Activated naive CD8-positive, alpha-beta T cell treated with anti-CD3 and anti-CD28 coated beads, Interleukin-2, amount 10 ng/mL, durations not matched to agents 7 days and 5 days (primary cell): ENCODE results near the gene SLC26A6. TPM values are rescaled to one million over a fixed set of nuclear protein-coding genes. Genes with fewer than 3 reads are reported as not detected.

Experiments
- ATAC-seq: fragments of 150-1000 bp; cut with Tn5 transposase; one replicate; pipeline ENCODE4 v1.10.0; 2021; ENCODE audit warnings: low read depth, moderate library complexity
- POLR2A ChIA-PET: fragments of 350-600 bp; sonication (Branson Sonifier 250); formaldehyde crosslinking; loops from one replicate; lab custom pipeline; 2021; ENCODE audit warnings: antibody characterized with exemption; lab: Charles Lee
- DNase-seq: peaks from one replicate; pipeline ENCODE4 v3.0.0; 2021
- H3K27ac Mint-ChIP-seq: one replicate; pipeline ENCODE4 v1.8.0; 2022; ENCODE audit warnings: mild to moderate bottlenecking, mixed read lengths
- H3K27me3 Mint-ChIP-seq: one replicate; pipeline ENCODE4 v1.8.0; 2022; ENCODE audit warnings: mild to moderate bottlenecking, moderate library complexity, mixed read lengths
- H3K36me3 Mint-ChIP-seq: one replicate; pipeline ENCODE4 v1.8.0; 2021; ENCODE audit warnings: mild to moderate bottlenecking, mixed read lengths
- H3K4me1 Mint-ChIP-seq: one replicate; pipeline ENCODE4 v1.8.0; 2021; ENCODE audit warnings: mixed read lengths
- H3K4me3 Mint-ChIP-seq: one replicate; pipeline ENCODE4 v1.8.0; 2022; ENCODE audit warnings: mild to moderate bottlenecking, moderate library complexity, mixed read lengths
- H3K9me3 Mint-ChIP-seq: one replicate; pipeline ENCODE4 v1.8.0; 2021; ENCODE audit warnings: mixed read lengths
- total RNA-seq, 2 experiments: library from RNA; stranded (reverse); gene quantifications; one replicate each; pipeline ENCODE4 v1.2.3, GENCODE V29; 2021

SLC26A6 gene
- total RNA-seq, 2 experiments from 2014 or later, result 54.4 to 54.7 TPM

DNA sequence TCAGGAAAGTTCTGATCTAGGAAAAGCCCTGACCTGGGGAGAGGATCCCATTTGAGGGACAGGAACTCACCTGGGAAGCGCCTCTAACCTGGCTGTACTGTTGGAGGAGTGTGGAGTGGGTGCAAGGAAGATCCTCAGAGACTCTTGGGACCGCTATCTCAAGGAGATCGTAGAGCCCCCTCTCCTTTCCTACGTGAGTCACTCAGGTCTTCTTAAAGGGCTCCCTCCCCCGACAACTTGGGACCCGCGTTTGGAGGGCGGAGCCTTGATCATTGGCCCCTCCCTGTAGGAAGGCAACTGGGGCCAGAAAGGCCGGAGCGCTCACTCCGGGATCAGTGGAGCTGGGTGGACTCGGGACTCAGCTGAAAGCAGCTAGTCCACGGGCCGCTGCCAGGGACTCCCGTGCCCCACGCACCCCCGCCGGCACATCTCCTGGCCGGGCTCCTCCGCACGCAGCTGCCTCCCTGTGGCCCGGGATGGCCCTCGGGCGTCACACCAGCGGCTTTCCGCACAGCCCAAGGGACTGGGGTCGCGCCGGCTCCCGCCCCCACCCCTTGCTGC lies 520 bp downstream of the SLC26A6 start:
- POLR2A ChIA-PET, result interaction anchor here (0.5 to 2.1 kb wide), 10 partner anchors 11 to 232 kb away, joined by 3 to 10 read pairs (median 4); partner anchors contain the start of genes IP6K2 and TMEM89
- Mint-ChIP-seq H3K27me3 (no peaks in the 10 kb centered on the region), H3K36me3 (peaks cover 10% of the 10 kb centered on the region), H3K27ac (peak overlapping the region; percentile 25), H3K4me1 (peaks cover 13% of the 10 kb centered on the region), H3K4me3 (peak overlapping the region; percentile 90), H3K9me3 (no peaks in the 10 kb centered on the region)
- peak; percentile 66 for DNase-seq
- peak; percentile 12 for ATAC-seq

DNA sequence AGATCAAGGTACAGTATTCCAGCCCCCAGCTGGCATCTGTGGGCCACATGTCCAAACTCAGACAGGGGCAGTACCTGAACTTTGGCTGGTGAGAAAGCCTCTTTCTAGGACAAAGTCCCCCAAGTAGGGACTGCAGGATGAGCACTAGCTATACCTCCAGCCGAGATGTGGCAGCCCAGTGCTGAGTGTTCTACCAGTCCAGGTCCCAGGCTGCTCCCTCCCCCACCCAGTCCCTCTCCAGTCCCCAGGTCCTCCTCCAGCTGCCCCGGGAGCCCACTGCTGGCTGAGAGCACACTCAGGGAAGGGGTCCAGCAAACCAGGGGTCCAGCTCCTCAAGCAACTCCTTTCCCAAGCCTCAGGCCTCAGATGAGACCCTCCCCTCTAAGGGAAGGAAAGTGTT lies 1.5 kb downstream of the SLC26A6 start:
- POLR2A ChIA-PET, result interaction anchor here (0.5 to 1.0 kb wide), 2 partner anchors 52 to 1251 kb away, joined by 3 to 4 read pairs; partner anchors contain the start of gene NCKIPSD
- ATAC-seq (no peak), DNase-seq (no peak)
- Mint-ChIP-seq H3K27me3 (no peaks in the 10 kb centered on the region), H3K4me3 (no peak overlapping the region), H3K36me3 (peaks cover 15% of the 10 kb centered on the region), H3K27ac (no peak overlapping the region), H3K4me1 (peaks cover 13% of the 10 kb centered on the region), H3K9me3 (no peaks in the 10 kb centered on the region)

DNA sequence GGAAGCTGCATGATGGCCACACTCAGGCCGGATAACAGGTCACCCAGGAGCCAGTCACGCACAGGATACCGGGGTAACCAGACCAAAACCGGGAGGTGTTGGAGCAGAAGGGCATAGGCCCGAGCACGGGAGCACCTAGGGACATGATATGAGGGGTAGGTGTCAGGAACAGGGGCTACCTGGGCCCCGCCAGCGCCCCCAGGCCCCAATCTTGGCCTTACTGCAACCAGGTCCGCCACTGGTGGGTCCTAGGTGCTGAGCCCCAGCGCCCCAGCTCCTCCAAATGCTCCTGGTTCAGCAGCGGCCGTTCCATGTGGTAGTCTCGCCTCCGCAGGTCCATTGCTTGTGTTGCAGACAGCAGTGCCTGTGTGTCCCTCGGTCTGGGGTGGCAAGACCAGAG lies 2.0 kb downstream of the SLC26A6 start:
- H3K27ac Mint-ChIP-seq, result no peak overlapping the region
- no peak overlapping the region for H3K4me3 Mint-ChIP-seq
- peaks cover 13% of the 10 kb centered on the region for H3K4me1 Mint-ChIP-seq
- no peaks in the 10 kb centered on the region for H3K27me3 Mint-ChIP-seq
- ATAC-seq, result no peak
- no peak for DNase-seq
- POLR2A ChIA-PET, result interaction anchor here (1.0 kb wide), 1 partner anchor 53 kb away, joined by 3 read pairs; the partner anchor contains the start of gene NCKIPSD
- H3K36me3 Mint-ChIP-seq, result peaks cover 15% of the 10 kb centered on the region
- H3K9me3 Mint-ChIP-seq, result no peaks in the 10 kb centered on the region

DNA sequence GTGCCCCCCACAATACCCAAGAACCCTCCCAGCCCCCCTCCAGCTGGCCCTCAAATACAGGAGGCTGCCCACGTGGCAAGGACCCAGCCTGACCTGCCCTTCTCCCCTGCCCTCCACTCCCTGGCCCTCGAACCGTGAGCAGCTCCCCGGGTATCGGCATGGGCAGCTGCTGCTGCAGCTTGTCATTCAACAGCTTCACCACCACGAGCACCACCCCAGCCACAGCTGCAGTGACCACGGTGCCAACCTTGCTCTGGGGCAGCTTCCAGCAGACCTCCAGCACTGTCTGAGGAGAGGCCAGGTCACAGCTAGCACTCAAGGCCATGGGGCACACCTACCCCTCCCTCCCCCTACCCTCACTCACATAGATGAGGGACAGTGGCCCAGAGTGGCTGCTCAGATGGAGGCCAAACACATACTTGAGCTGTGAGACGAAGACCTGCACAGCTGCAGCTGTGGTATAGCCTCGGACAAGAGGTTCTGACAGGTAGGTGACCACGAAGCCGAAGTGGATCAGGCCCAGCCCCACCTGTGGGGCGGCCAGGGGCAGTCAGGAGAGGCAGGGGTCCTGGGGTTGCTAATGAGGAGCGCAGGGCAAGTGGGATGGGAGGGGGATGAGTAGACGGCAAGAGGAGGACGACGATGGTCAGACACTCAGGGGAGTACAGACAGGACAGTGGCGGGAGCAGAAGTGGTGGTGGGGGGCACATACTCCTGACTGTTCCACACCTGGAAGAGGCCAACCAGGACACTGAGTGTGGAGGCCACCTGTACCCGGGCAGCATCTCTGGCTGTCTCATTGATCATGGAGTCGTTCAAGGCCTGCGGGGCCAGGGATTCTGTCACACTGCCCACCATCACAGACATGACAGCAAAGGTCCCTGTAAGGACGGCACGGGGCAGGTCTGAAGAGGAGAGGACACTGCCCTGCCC lies 3.5 kb downstream of the SLC26A6 start:
- POLR2A ChIA-PET, result no interaction called here
- H3K4me1 Mint-ChIP-seq, result peaks cover 15% of the 10 kb centered on the region
- H3K9me3 Mint-ChIP-seq, result no peaks in the 10 kb centered on the region
- H3K27ac Mint-ChIP-seq, result no peak overlapping the region
- no peaks in the 10 kb centered on the region for H3K27me3 Mint-ChIP-seq
- DNase-seq, result no peak
- H3K4me3 Mint-ChIP-seq, result no peak overlapping the region
- H3K36me3 Mint-ChIP-seq, result peaks cover 22% of the 10 kb centered on the region
- no peak for ATAC-seq

DNA sequence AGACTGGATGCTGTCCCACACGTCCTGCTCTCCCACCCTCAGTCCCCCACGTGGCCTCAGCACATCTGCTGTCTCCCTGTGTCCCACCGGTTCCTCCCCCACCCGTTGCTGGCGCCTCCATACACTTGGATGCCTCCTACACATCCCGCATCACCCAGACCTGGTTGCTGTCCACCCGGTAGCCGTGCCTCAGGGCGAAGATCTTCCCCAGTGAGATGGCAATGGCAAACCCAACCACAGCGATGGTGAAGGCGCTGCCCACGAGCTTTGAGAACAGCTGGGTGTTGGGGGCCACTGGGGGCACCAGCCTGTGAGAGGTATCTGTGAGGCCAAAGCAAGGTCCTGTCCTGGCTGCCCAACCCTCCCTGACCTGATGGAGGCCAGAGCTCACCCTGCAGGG lies 4.4 kb downstream of the SLC26A6 start:
- no peak overlapping the region for H3K27ac Mint-ChIP-seq
- H3K4me1 Mint-ChIP-seq, result peaks cover 10% of the 10 kb centered on the region
- peaks cover 22% of the 10 kb centered on the region for H3K36me3 Mint-ChIP-seq
- no peak overlapping the region for H3K4me3 Mint-ChIP-seq
- ATAC-seq (no peak), DNase-seq (no peak)
- POLR2A ChIA-PET, result no interaction called here
- H3K27me3 Mint-ChIP-seq, result no peaks in the 10 kb centered on the region
- no peaks in the 10 kb centered on the region for H3K9me3 Mint-ChIP-seq

DNA sequence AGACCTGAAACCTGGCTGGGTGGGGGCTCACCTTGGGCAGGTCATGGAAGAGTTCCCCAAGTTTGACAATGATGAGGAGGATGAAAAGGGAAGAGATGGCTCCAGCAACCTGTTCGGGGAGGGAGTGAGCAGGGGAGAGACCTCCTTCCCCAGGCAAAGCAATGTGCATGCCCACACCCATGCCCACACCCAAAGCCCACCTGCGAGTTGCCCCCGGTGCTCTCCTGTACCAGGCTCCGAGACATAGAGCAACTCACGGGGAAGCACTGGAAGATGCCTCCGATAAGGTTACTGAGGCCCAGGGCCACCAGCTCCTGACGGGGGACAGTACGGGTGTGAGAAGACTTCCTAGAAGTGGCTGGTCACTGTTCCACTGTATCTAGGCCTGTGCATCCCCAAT lies 4.9 kb downstream of the SLC26A6 start:
- Mint-ChIP-seq H3K27ac (peak overlapping the region; percentile 30), H3K4me1 (peaks cover 10% of the 10 kb centered on the region), H3K36me3 (peaks cover 22% of the 10 kb centered on the region), H3K4me3 (no peak overlapping the region), H3K27me3 (no peaks in the 10 kb centered on the region), H3K9me3 (no peaks in the 10 kb centered on the region)
- ATAC-seq, result no peak
- DNase-seq, result no peak
- POLR2A ChIA-PET, result no interaction called here

DNA sequence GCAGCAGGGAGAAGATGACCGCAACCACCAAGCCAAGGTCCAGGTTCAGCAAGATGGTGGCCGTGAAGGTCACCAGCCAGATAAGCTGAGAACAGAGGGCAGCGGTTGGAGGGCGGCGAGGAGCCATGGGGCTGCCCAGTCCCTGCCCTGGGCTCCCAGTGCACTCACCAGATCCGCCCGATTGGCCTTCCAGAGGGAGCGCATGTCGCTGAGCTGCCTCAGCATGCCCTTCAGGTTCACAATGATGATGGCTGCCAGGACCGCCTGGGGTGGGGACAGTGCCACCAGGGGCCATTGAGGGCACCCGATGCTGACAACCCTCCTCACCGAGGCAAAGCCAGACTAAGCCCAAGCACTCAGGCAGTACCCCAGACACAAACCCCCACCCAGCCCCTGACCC lies 5.4 kb downstream of the SLC26A6 start:
- H3K9me3 Mint-ChIP-seq, result no peaks in the 10 kb centered on the region
- H3K4me3 Mint-ChIP-seq, result no peak overlapping the region
- H3K4me1 Mint-ChIP-seq, result peaks cover 10% of the 10 kb centered on the region
- DNase-seq (no peak), ATAC-seq (no peak)
- peaks cover 24% of the 10 kb centered on the region for H3K36me3 Mint-ChIP-seq
- H3K27me3 Mint-ChIP-seq, result no peaks in the 10 kb centered on the region
- H3K27ac Mint-ChIP-seq, result peak overlapping the region; percentile 30
- POLR2A ChIA-PET, result no interaction called here

DNA sequence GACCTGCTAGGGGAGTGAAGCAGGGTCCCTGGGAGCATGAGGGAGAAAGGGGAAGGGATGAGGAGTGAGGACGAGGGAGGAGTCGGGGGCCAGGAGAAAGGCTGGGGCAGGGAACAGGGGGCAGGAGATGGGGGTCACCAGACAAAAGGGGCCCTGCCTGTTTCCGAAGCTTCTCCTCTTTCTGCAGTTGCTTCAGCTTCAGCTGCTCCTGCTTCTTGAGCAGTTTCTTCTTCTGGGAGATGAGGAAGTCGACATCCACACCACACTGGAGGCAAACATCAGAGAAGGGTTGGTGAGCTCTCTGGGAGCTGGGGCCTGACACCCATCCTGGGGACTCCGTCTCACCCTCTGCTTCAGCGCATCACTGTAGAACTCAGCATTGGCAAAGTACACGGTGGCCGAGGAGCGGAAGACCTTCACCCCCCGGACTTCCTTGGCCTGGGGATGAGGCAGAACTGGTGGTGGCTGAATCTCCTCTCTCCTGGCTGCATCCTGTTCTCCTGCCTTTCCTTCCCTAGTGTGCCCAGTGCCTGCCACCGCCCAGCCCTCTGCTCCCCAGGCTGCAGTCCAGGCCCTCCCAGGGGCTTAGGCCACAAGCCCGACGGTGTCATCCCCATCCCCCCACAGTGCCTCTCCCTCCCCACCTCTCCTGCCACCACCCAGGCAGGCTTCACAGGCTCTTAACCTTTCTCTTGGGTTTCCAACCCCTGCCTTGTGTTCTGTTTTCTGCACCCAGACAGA lies 6.8 kb downstream of the SLC26A6 start:
- Mint-ChIP-seq H3K4me3 (no peak overlapping the region), H3K36me3 (peaks cover 31% of the 10 kb centered on the region), H3K27ac (peak overlapping the region; percentile 21), H3K9me3 (no peaks in the 10 kb centered on the region), H3K4me1 (peaks cover 12% of the 10 kb centered on the region), H3K27me3 (no peaks in the 10 kb centered on the region)
- no peak for ATAC-seq
- DNase-seq, result no peak
- POLR2A ChIA-PET, result no interaction called here

DNA sequence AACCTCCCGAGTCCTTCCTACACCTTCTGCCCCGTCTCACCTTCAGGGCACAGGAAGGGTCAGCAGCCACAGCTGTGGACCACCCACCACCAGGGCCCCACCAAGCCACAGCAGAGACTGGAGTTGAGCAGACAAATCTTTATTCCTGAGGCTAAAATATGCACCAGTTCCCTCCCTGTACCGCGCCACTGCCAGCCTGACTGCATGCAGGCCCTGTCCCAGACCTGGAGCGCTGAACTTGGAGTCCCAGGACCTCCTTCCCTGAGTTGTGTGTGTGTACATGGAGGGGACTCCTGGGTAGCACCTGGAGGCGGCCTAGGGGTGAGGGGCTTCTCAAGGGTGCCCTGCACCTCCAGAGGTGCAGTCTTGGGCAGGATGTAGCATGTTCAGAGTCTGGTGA lies 9.7 kb downstream of the SLC26A6 start:
- no peak overlapping the region for H3K27ac Mint-ChIP-seq
- DNase-seq, result no peak
- H3K36me3 Mint-ChIP-seq, result peaks cover 24% of the 10 kb centered on the region
- H3K4me3 Mint-ChIP-seq, result no peak overlapping the region
- H3K4me1 Mint-ChIP-seq, result peaks cover 10% of the 10 kb centered on the region
- POLR2A ChIA-PET, result interaction anchor here (0.7 kb wide), 1 partner anchor 10 kb away, joined by 3 read pairs; the partner anchor contains the start of gene SLC26A6
- H3K9me3 Mint-ChIP-seq, result no peaks in the 10 kb centered on the region
- ATAC-seq, result no peak
- H3K27me3 Mint-ChIP-seq, result no peaks in the 10 kb centered on the region

DNA sequence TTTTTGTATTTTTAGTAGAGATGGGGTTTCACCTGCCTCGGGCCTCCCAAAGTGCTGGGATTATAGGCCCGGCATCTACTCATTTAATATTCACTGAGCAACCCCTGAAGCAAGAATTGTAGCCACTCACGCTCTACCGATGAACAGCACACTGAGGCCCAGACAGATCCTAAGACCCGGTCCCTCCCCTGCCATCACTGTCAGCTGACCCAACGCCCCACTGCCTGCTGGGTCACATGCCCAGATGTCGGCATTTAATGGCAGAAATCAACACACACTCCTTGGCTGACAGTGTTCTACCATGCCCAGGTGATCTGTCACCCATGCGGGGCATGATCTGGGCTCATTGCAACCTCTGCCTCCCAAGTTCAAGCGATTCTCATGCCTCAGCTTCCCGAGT lies 10.5 kb downstream of the SLC26A6 start:
- H3K4me3 Mint-ChIP-seq, result no peak overlapping the region
- H3K36me3 Mint-ChIP-seq, result peaks cover 25% of the 10 kb centered on the region
- POLR2A ChIA-PET, result interaction anchor here (0.7 kb wide), 1 partner anchor 11 kb away, joined by 3 read pairs; the partner anchor contains the start of gene SLC26A6
- DNase-seq, result no peak
- H3K9me3 Mint-ChIP-seq, result no peaks in the 10 kb centered on the region
- H3K27ac Mint-ChIP-seq, result peak overlapping the region; percentile 74
- peaks cover 10% of the 10 kb centered on the region for H3K4me1 Mint-ChIP-seq
- no peak for ATAC-seq
- H3K27me3 Mint-ChIP-seq, result no peaks in the 10 kb centered on the region

DNA sequence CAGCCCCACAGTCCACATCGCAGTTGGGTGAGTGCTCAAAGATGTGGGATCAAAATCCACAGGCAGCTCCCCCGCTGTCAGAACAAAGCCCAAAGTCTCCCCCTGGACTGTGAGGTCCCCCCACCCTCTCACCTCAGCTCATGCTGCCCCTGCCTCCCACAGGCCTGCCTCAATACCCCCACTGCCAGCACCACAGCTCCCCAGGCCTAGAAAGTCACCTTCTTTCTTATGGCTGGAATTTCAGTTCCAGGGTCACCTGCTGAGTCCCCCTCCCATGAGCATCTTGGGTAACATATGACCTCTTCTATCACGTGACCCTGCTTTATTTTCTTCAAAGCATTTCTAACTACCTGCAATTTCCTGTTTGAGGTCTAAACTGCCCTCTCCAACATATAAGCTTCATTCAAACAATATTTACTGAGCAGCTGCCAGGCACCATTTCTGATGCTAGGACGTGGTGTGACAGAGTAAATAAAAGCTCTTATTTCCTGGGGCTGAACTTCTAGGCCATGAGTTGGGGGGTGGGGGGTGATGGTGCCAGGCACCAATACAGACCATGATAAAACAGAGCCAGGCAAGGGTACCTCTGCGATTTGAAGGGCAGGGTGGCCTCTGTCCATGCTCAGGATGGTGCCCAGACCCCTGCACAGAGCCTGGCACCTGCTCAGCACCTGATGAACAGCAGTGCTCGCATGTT lies 11.3 kb downstream of the SLC26A6 start:
- ATAC-seq (peak; percentile 67), DNase-seq (no peak)
- no peaks in the 10 kb centered on the region for H3K9me3 Mint-ChIP-seq
- peaks cover 23% of the 10 kb centered on the region for H3K36me3 Mint-ChIP-seq
- H3K4me1 Mint-ChIP-seq, result peaks cover 10% of the 10 kb centered on the region
- H3K4me3 Mint-ChIP-seq, result peak overlapping the region; percentile 12
- H3K27me3 Mint-ChIP-seq, result no peaks in the 10 kb centered on the region
- POLR2A ChIA-PET, result interaction anchor here (0.6 to 2.0 kb wide), 4 partner anchors 11 to 276 kb away, joined by 3 to 10 read pairs (median 4); partner anchors contain the start of gene SLC26A6
- peak overlapping the region; percentile 74 for H3K27ac Mint-ChIP-seq

DNA sequence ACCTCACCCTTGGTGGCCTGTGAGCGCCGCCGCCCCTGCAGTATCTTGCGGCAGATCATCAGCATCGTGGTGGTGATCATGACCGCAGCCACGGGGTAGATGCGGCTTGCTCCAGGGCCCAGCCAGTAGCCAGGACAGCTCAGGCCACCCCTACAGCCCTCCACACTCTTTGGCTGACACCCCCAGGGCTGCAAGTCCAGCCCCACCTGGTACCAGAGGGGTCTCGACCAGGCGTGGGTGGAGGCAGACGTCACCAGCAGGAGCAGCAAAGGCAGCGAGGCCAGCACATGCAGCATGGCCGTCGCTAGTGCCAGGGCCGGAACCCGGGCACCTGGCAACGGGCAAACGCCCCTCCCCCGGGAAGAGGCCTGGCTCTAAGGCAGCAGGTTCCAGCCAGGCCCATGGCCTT lies 13.8 kb downstream of the SLC26A6 start, which contains the start of gene TMEM89:
TMEM89 (minus strand) TSS at position 309 of the 409 bp plus-strand sequence; CDS start at position 296, 13 bp downstream.
- no peak for DNase-seq
- peaks cover 21% of the 10 kb centered on the region for H3K36me3 Mint-ChIP-seq
- H3K9me3 Mint-ChIP-seq, result peaks cover 12% of the 10 kb centered on the region
- no peak within 1 kb of the TSS for H3K27ac Mint-ChIP-seq
- no peak for ATAC-seq
- peaks cover 8% of the 10 kb centered on the region for H3K4me1 Mint-ChIP-seq
- no peak within 1 kb of the TSS for H3K4me3 Mint-ChIP-seq
- H3K27me3 Mint-ChIP-seq, result no peaks in the 10 kb centered on the region
- POLR2A ChIA-PET, result interaction anchor here (1.1 kb wide), 1 partner anchor 13 kb away, joined by 3 read pairs; no protein-coding TSS in a partner anchor
